HEK293T (cell line): ENCODE data around the gene MTOR.

Source experiments
- CTCF ChIA-PET: fragments of 350-600 bp; formaldehyde crosslinking; extraction: SDS; loops from one replicate; lab custom pipeline; 2021; ENCODE audit warnings: antibody characterized with exemption, inconsistent platforms; lab: Yijun Ruan, JAX
- POLR2A ChIA-PET: fragments of 350-600 bp; formaldehyde crosslinking; extraction: SDS; loops from one replicate; lab custom pipeline; 2020; ENCODE audit warnings: antibody characterized with exemption, inconsistent platforms; lab: Yijun Ruan, JAX
- DNase-seq: peaks from one replicate; pipeline ENCODE4 v3.0.0; 2012; ENCODE audit warnings: mixed read lengths; ENCODE audit errors: extremely low spot score
- ARNT ChIP-seq: fragments of 450-650 bp; IDR thresholded peaks from 2 replicates; pipeline ENCODE4 v1.6.1; 2017; ENCODE audit warnings: mild to moderate bottlenecking
- BHLHE40 ChIP-seq: fragments of 450-650 bp; IDR thresholded peaks from 2 replicates; pipeline ENCODE4 v1.6.1; 2016; ENCODE audit warnings: mild to moderate bottlenecking, moderate library complexity, borderline replicate concordance
- CTBP1 ChIP-seq: fragments of 450-650 bp; IDR thresholded peaks from 2 replicates; pipeline ENCODE4 v1.6.1; 2016; ENCODE audit warnings: borderline replicate concordance
- ELF4 ChIP-seq: fragments of 450-650 bp; IDR thresholded peaks from 2 replicates; pipeline ENCODE4 v1.6.1; 2017; ENCODE audit warnings: antibody characterized with exemption
- FOXA1 ChIP-seq: fragments of 450-650 bp; IDR thresholded peaks from 2 replicates; pipeline ENCODE4 v1.6.1; 2016; ENCODE audit warnings: mild to moderate bottlenecking
- FOXK2 ChIP-seq: fragments of 450-650 bp; IDR thresholded peaks from 2 replicates; pipeline ENCODE4 v1.6.1; 2016; ENCODE audit warnings: mild to moderate bottlenecking
- FOXM1 ChIP-seq: fragments of 450-650 bp; IDR thresholded peaks from 2 replicates; pipeline ENCODE4 v1.6.1; 2017; ENCODE audit warnings: mild to moderate bottlenecking, borderline replicate concordance
- HDGF ChIP-seq: fragments of 450-650 bp; IDR thresholded peaks from 2 replicates; pipeline ENCODE4 v1.6.1; 2017; ENCODE audit warnings: antibody characterized with exemption, borderline replicate concordance
- L3MBTL2 ChIP-seq: fragments of 450-650 bp; conservative IDR thresholded peaks from 2 replicates; pipeline ENCODE4 v1.6.1; 2016; ENCODE audit warnings: mild to moderate bottlenecking
- LEF1 ChIP-seq: fragments of 450-650 bp; IDR thresholded peaks from 2 replicates; pipeline ENCODE4 v1.6.1; 2017; ENCODE audit warnings: mild to moderate bottlenecking, borderline replicate concordance
- NFRKB ChIP-seq: fragments of 450-650 bp; IDR thresholded peaks from 2 replicates; pipeline ENCODE4 v1.6.1; 2016; ENCODE audit warnings: mild to moderate bottlenecking, moderate library complexity
- PKNOX1 ChIP-seq: fragments of 450-650 bp; IDR thresholded peaks from 2 replicates; pipeline ENCODE4 v1.6.1; 2016
- SP1 ChIP-seq: fragments of 450-650 bp; IDR thresholded peaks from 2 replicates; pipeline ENCODE4 v1.6.1; 2017
- SUZ12 ChIP-seq: fragments of 450-650 bp; IDR thresholded peaks from 2 replicates; pipeline ENCODE4 v1.6.1; 2016; ENCODE audit warnings: mild to moderate bottlenecking
- TARDBP ChIP-seq: fragments of 450-650 bp; IDR thresholded peaks from 2 replicates; pipeline ENCODE4 v1.6.1; 2016
- ZNF384 ChIP-seq: fragments of 450-650 bp; IDR thresholded peaks from 2 replicates; pipeline ENCODE4 v1.6.1; 2016

MTOR gene

GRCh38 chr1:11061652-11062365, 200.5 kb downstream of the MTOR start:
- ChIA-PET CTCF (interaction anchor here (0.7 to 3.1 kb wide), 2 partner anchors 24 to 549 kb away, joined by 4 to 20 read pairs; no protein-coding TSS in a partner anchor), POLR2A (interaction anchor here (1.0 to 1.6 kb wide), 3 partner anchors 11 to 38 kb away, joined by 3 to 6 read pairs (median 5); partner anchors contain the start of gene EXOSC10)

GRCh38 chr1:11059968-11060830, 202.2 kb downstream of the MTOR start, which contains the start of gene SRM:
Gene SRM (minus strand): TSS chr1:11060018. CDS start chr1:11059943, 75 bp downstream.
- peak; percentile 97 for DNase-seq
- ChIA-PET CTCF (interaction anchor here (3.1 kb wide), 1 partner anchor 23 kb away, joined by 20 read pairs; no protein-coding TSS in a partner anchor), POLR2A (interaction anchor here (0.6 to 1.8 kb wide), 11 partner anchors 8 to 48 kb away, joined by 3 to 10 read pairs (median 4); partner anchors contain the start of genes EXOSC10 and TARDBP)
- TF ChIP-seq ARNT (no peak), PKNOX1 (peak; percentile 39; the same call in 1 of the 2 replicates), LEF1 (peak; percentile 43; the same call in 1 of the 2 replicates)

More at GRCh38 chr1:11061652-11062365, 200.5 kb downstream of the MTOR start:
- TF ChIP-seq TARDBP (no peak), CTBP1 (no peak), L3MBTL2 (no peak), ARNT (no peak), ELF4 (no peak), LEF1 (no peak), BHLHE40 (no peak), PKNOX1 (no peak), FOXM1 (no peak), NFRKB (no peak), FOXA1 (no peak), FOXK2 (no peak), SUZ12 (no peak), SP1 (no peak), ZNF384 (no peak), HDGF (no peak)
- DNase-seq, result no peak

GRCh38 chr1:11059155-11059967, 203.0 kb downstream of the MTOR start:
- POLR2A ChIA-PET, result interaction anchor here (1.0 to 1.8 kb wide), 7 partner anchors 9 to 48 kb away, joined by 3 to 10 read pairs (median 5); partner anchors contain the start of genes EXOSC10 and TARDBP
- CTCF ChIA-PET, result interaction anchor here (3.1 kb wide), 1 partner anchor 22 kb away, joined by 20 read pairs; no protein-coding TSS in a partner anchor
- DNase-seq, result no peak
- TF ChIP-seq ZNF384 (no peak), SUZ12 (no peak), L3MBTL2 (peak; percentile 43), ARNT (no peak)

GRCh38 chr1:11058595-11059154, 203.7 kb downstream of the MTOR start:
- POLR2A ChIA-PET, result interaction anchor here (0.7 kb wide), 1 partner anchor 40 kb away, joined by 3 read pairs; the partner anchor contains the start of gene EXOSC10
- DNase-seq, result no peak
- TF ChIP-seq SP1, result no peak
- no peak for TF ChIP-seq NFRKB
- TF ChIP-seq LEF1, result no peak
- no peak for TF ChIP-seq FOXA1
- TF ChIP-seq FOXM1, result no peak
- no peak for TF ChIP-seq CTBP1
- TF ChIP-seq L3MBTL2, result no peak
- no peak for TF ChIP-seq TARDBP
- TF ChIP-seq ELF4, result no peak
- no peak for TF ChIP-seq FOXK2
- TF ChIP-seq HDGF, result no peak
- TF ChIP-seq PKNOX1, result no peak
- no peak for TF ChIP-seq ZNF384
- no peak for TF ChIP-seq SUZ12
- no peak for TF ChIP-seq BHLHE40
- TF ChIP-seq ARNT, result no peak
- CTCF ChIA-PET, result no interaction called here

- POLR2A ChIA-PET, result interaction anchor here (0.7 kb wide), 1 partner anchor 41 kb away, joined by 3 read pairs; the partner anchor contains the start of gene EXOSC10
- no peak for TF ChIP-seq LEF1
- TF ChIP-seq CTBP1, result no peak
- TF ChIP-seq SP1, result no peak
- no peak for TF ChIP-seq FOXM1
- TF ChIP-seq PKNOX1, result no peak
- TF ChIP-seq SUZ12, result no peak
- TF ChIP-seq NFRKB, result no peak
- no peak for TF ChIP-seq ELF4
- no peak for TF ChIP-seq BHLHE40
- TF ChIP-seq FOXK2, result no peak
- TF ChIP-seq L3MBTL2, result no peak
- no peak for TF ChIP-seq ARNT
- TF ChIP-seq FOXA1, result no peak
- TF ChIP-seq ZNF384, result no peak
- TF ChIP-seq TARDBP, result no peak
- CTCF ChIA-PET, result no interaction called here
- no peak for DNase-seq
These were observed 204.3 kb downstream of the MTOR start for GRCh38 chr1:11058026-11058425.
